Body of pancreas (tissue), 4 donors: ENCODE data around the gene MYO5C. TPM values are rescaled to one million over a fixed set of nuclear protein-coding genes. Genes with fewer than 3 reads are reported as not detected.
"Not testable (repeated sequence)": the region's sequence is repeated elsewhere in the genome, so short reads cannot be mapped to it uniquely, and the experiment has no call there.

Experiments
- ATAC-seq: fragments of 150-250 bp; one replicate; pipeline ENCODE4 v1.9.1; 2016
- DNase-seq, 4 donors: peaks; one replicate each; pipeline ENCODE4 v3.0.0-alpha.2; 2019
- H3K27ac ChIP-seq, 4 donors: fragments of 200-600 bp; sonication (generic); 1 replicate in 3 of 4; 2 replicates in 1 of 4; pipeline versions ENCODE4 v1.5.1 to v1.6.1; 2016 to 2019; ENCODE audit warnings: mild to moderate bottlenecking in 1 of 4, mixed read lengths in 1 of 4, moderate library complexity in 1 of 4
- H3K27me3 ChIP-seq, 2 donors: fragments of 200-600 bp; sonication (generic); one replicate each; pipeline ENCODE4 v1.6.0; 2016; ENCODE audit warnings: mild to moderate bottlenecking in 1 of 2
- H3K36me3 ChIP-seq, 2 donors: fragments of 200-600 bp; sonication (generic); replicated peaks in 1 of 2; 2 replicates each; pipeline ENCODE4 v1.5.1; 2016; ENCODE audit warnings: low read depth in 2 of 2; ENCODE audit not compliant: insufficient read depth in 1 of 2
- H3K4me1 ChIP-seq: fragments of 200-600 bp; sonication (generic); one replicate; pipeline ENCODE4 v1.6.0; 2016
- H3K4me3 ChIP-seq, 2 donors: fragments of 200-600 bp; sonication (generic); 1 replicate in 1 of 2; 2 replicates in 1 of 2; pipeline ENCODE4 v1.5.1; 2016 to 2019
- H3K9me3 ChIP-seq, 3 donors: fragments of 200-600 bp; sonication (generic); 1 replicate in 2 of 3; 2 replicates in 1 of 3; pipeline ENCODE4 v1.5.1; 2016
- CTCF ChIP-seq, 7 experiments: fragments of 450-650 bp in 4 of 7; fragments of 200-600 bp in 3 of 7; sonication (generic) in 3 of 7; IDR thresholded peaks; one replicate each; pipeline ENCODE4 v1.5.1; 2016 to 2019; ENCODE audit warnings: antibody characterized with exemption in 7 of 7
- POLR2A ChIP-seq, 3 donors: fragments of 450-650 bp; IDR thresholded peaks; one replicate each; pipeline ENCODE4 v1.6.1; 2016; ENCODE audit warnings: antibody characterized with exemption in 3 of 3, mild to moderate bottlenecking in 2 of 3
- WGBS, 2 donors: methylation state at CpG; one replicate each; pipeline ENCODE4 v1.1.5; 2017; 5-methylcytosine and 5-hydroxymethylcytosine counted together
- intact Hi-C: fragments of 100-400 bp; cut with DNase I; formaldehyde crosslinking; loops from one replicate; pipeline ENCODE4 v1.15.1; 2023
- total RNA-seq, 2 donors: library from RNA; depleted of rRNA; stranded (reverse); fragments of >200 nt; gene quantifications; one replicate each; pipeline ENCODE4 v1.1.0, GENCODE V29; 2016

MYO5C gene
- total RNA-seq, 2 donors from 2014 or later, result 34.8 to 76.8 TPM

- TF ChIP-seq POLR2A (IDR thresholded peaks at IDR 0.05) (no peak), CTCF (IDR thresholded peaks at IDR 0.05) (no peak)
- ATAC-seq, result no peak
- Histone ChIP-seq H3K36me3 (peaks cover 11 to 26% of the 10 kb centered on the region in 2 donors), H3K9me3 (no peaks in the 10 kb centered on the region), H3K27me3 (no peaks in the 10 kb centered on the region), H3K4me3 (no peak overlapping the region), H3K4me1 (no peaks in the 10 kb centered on the region), H3K27ac (no peak overlapping the region)
- no peak for DNase-seq
- intact Hi-C loops, result no loop called here
- 86 to 93% methylated on average over 3 of the region's 3 CpGs for WGBS, 2 donors
Measured at GRCh38 chr15:52240166-52240565, 55.4 kb downstream of the MYO5C start.

GRCh38 chr15:52238989-52239525 is 56.5 kb downstream of the MYO5C start:
- H3K27ac ChIP-seq, H3K4me3 ChIP-seq, intact Hi-C loops, H3K4me1 ChIP-seq, H3K9me3 ChIP-seq, ATAC-seq, H3K27me3 ChIP-seq, DNase-seq: not testable (repeated sequence)
- 91 to 97% methylated on average over 10 to 13 of the region's 13 CpGs for WGBS, 2 donors
- H3K36me3 ChIP-seq, result peaks cover 16 to 34% of the 10 kb centered on the region in 2 donors

GRCh38 chr15:52238149-52238548 is 57.5 kb downstream of the MYO5C start:
- ATAC-seq (no peak), DNase-seq (no peak)
- intact Hi-C loops, result no loop called here
- TF ChIP-seq CTCF (IDR thresholded peaks at IDR 0.05) (no peak), POLR2A (IDR thresholded peaks at IDR 0.05) (no peak)
- no peak overlapping the region for H3K27ac ChIP-seq
- H3K4me1 ChIP-seq, result no peaks in the 10 kb centered on the region
- WGBS, 2 donors, result 96 to 100% methylated on average over 1 to 3 of the region's 3 CpGs
- H3K27me3 ChIP-seq, result no peaks in the 10 kb centered on the region
- H3K9me3 ChIP-seq, result no peaks in the 10 kb centered on the region
- H3K36me3 ChIP-seq, result peaks cover 11 to 30% of the 10 kb centered on the region in 2 donors
- no peak overlapping the region for H3K4me3 ChIP-seq

- TF ChIP-seq POLR2A (IDR thresholded peaks at IDR 0.05) (no peak), CTCF (IDR thresholded peaks at IDR 0.05) (no peak)
- Histone ChIP-seq H3K27ac (no peak overlapping the region), H3K36me3 (peaks cover 15 to 27% of the 10 kb centered on the region in 2 donors), H3K4me3 (no peak overlapping the region), H3K4me1 (no peaks in the 10 kb centered on the region), H3K9me3 (no peaks in the 10 kb centered on the region), H3K27me3 (no peaks in the 10 kb centered on the region)
- WGBS, 2 donors, result 75% methylated on average over 4 to 8 of the region's 8 CpGs
- ATAC-seq, result no peak
- DNase-seq, result no peak
- intact Hi-C loops, result no loop called here
Measured at GRCh38 chr15:52236013-52236412, 59.6 kb downstream of the MYO5C start.

- ATAC-seq, result no peak
- no peak for TF ChIP-seq POLR2A (IDR thresholded peaks at IDR 0.05)
- no peak for TF ChIP-seq CTCF (IDR thresholded peaks at IDR 0.05)
- 65 to 73% methylated on average over 17 of the region's 17 CpGs for WGBS, 2 donors
- intact Hi-C loops, result no loop called here
- H3K36me3 ChIP-seq, result peaks cover 15 to 26% of the 10 kb centered on the region in 2 donors
- no peaks in the 10 kb centered on the region for H3K9me3 ChIP-seq
- no peak overlapping the region for H3K4me3 ChIP-seq
- H3K27ac ChIP-seq, result no peak overlapping the region
- no peaks in the 10 kb centered on the region for H3K27me3 ChIP-seq
- no peak for DNase-seq
- H3K4me1 ChIP-seq, result no peaks in the 10 kb centered on the region
Measured at GRCh38 chr15:52234596-52235541, 60.7 kb downstream of the MYO5C start.
